Eye (tissue), 1 donor: Measurements from ENCODE around the gene HSF2BP.
"Not testable (repeated sequence)": the region's sequence is repeated elsewhere in the genome, so short reads cannot be mapped to it uniquely, and the experiment has no call there.

ENCODE experiments used
- DNase-seq: peaks from one replicate; pipeline ENCODE4 v3.0.0-alpha.2; 2015

HSF2BP gene

DNA sequence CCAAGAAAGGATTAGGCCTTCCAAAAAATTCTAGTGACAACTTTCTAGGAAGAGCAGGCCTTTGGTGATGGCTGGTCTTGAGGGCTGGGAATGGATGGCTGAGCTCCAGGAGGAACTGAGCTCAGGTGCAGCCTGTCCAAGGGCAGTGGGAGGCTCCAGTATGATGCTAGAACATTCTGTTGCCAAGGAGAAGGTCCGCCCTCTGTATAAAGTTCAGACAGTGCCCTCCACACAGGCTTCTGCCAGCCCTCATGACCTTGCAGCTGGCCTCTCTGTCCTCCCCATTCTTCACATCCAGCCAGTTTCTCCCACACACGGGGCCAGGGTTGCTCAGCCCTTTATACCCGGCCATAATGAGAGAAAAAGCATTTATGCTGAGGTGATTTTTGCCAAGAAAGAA, 146.3 kb downstream of the HSF2BP start:
- DNase-seq = not testable (repeated sequence)

DNA sequence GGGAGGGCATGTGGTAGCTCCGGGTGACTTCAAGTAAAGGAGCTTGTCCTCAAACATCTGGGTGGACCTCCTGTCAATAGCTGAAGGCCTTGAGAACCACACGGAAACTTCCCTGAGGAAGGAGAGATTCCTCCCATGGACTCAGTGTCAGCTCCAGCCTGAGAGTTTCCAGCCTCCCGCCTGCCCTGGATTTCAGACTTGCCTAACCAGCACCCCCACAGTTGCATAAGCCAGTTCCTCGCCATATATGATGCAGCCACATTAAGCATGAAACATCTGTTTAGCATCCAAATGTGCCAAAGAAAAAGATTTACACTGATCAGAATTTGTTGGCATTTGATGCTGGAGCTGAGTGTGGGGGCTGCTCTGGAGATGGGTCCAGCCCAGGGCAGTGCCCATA, 148.1 kb downstream of the HSF2BP start:
- not testable (repeated sequence) for DNase-seq

GRCh38 chr21:43510669-43511068, 148.6 kb downstream of the HSF2BP start:
- not testable (repeated sequence) for DNase-seq

DNA sequence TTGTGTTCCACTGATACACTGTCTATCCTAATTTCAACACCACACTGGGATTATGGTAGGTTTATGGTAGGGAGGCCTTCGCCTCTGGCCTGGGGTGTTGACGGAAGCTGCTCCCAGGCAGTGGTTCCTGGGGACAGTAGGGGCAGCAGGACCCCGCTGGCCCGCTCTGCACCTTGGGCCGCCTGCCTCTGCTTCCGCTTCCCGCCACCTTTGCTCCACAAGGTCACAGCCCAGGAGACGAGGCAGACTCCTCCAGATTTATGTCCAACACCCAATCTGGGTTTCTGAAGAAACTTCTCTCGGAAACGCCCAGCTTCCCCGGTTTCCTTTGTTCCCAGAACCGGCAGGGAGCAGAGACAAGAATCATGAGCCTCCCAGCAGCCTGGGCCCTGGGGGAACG, 155.4 kb downstream of the HSF2BP start:
- DNase-seq = not testable (repeated sequence)

DNA sequence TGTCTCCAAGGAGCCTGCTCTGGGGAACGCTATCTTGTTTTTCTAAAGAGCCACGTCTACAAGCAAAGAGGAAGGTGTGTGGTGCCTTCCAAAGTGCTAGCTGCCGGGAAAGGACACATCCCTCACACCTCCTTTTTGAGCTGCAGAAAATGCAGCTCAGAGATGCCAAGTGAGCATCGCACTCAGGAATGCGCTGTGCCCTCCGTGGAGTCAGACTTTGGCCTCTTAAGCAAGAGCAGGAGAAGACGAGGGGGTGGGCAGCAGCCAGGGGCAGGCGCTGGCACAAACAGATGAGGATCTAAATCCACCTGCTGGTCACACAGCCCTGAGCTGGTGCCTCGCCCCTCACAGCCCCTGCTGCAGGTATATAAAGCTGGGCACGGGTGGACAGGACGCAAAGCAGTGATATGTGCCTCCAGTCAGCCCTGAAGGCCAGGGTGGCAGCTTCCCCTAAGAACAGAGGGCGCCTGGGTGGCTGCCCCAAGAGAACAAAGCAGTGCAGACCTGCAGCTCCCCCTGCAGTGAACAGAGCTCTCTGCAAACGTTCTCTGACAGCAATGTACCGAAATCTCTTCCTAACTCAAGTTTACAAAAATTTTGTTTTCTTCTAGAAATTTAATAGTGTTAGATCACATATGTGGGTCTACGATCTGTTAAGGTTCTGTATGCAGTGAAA, 156.1 kb downstream of the HSF2BP start:
- DNase-seq = not testable (repeated sequence)

DNA sequence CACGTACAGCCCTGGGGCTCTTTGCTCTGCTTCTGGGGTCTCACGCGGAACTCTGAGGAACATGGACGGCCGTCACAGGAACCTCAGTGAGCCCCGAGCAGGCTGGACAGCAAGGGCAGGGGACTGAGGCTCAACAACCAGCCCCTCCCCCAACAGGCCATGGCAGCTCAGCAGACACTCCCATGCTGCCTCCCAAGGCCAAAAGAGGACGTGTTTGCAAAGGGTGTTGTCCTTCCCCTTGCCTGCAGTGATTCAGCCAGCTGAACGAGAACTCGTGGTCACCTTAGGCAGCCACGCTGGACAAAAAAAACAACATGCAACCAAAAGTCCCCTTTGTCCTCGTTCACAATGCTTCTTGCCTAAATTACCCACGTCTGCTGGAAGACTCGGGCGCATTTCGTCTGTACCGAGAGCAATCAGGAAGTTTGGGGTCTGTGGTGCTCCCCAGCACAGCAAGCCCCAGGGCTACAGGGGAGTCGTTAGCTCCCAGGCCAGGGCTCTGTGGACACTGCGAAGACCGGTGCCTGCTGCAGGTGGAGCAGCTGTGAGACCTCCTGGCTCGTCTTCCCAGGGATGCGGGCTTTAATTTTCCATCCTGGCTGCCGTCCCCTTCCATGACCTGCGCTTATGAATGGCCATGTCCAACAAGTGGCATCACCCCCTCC, 156.7 kb downstream of the HSF2BP start:
- DNase-seq = not testable (repeated sequence)

- DNase-seq = not testable (repeated sequence)
Measured at GRCh38 chr21:43498924-43499323, 160.4 kb downstream of the HSF2BP start.

DNA sequence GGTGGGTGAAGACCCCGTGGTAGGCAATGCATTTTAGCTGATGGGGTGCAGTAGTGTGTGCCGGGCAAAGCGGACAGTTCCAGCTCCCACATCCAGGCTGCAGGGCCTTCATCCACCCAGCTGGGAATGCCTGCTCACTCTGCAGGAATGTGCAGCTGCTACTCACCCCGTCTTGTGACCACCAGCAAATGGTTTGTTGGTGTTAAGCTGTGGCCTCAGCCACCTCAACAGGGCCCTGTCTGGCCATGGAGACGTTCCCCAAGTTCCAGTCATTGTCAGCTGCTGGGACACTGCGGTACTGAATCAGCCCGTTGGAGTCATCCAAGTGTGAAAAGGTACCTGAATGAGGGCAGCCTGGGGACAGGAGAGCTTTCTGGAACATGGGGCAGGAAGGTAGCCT, 161.2 kb downstream of the HSF2BP start:
- DNase-seq = not testable (repeated sequence)

DNA sequence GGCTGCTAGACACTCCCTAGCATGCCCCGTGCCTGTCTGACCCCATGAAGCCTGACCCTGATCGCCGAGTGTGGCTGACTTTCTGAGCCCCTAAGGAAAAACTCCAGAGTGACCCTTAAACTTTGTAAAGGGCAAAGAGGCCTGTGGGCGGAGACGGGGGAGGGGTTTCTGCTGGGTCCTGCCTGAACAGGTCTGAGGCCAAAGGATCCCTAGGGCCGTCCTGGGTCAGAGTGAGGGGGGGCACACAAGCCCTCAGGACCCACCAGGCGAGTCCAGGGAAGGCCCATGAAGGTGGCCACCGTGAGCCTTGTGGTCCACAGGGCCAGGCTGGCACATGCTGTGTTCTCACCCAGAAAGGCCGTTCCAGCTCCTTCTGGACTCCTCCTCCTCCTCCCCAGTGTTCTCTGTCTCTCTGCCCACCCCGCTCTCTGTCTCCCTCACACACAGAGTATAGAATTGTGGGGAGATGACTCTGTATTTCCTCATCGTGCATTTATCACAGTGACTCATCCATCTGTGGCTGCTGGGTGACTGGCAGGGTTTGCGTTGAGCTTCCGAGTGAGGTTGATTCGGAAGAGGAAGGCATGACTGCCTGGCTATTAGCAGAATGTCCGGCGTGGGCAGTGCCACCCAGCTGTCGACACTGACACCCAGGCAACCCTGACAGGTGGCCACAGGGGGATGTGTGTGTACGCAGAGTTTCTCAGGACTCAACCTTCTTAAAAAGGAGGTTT, 164.8 kb downstream of the HSF2BP start:
- not testable (repeated sequence) for DNase-seq

- DNase-seq = not testable (repeated sequence)
Measured at GRCh38 chr21:43493471-43493870, 165.8 kb downstream of the HSF2BP start.

GRCh38 chr21:43488235-43488634, 171.1 kb downstream of the HSF2BP start:
- not testable (repeated sequence) for DNase-seq

- not testable (repeated sequence) for DNase-seq
Measured at GRCh38 chr21:43486051-43486450, 173.2 kb downstream of the HSF2BP start.

DNA sequence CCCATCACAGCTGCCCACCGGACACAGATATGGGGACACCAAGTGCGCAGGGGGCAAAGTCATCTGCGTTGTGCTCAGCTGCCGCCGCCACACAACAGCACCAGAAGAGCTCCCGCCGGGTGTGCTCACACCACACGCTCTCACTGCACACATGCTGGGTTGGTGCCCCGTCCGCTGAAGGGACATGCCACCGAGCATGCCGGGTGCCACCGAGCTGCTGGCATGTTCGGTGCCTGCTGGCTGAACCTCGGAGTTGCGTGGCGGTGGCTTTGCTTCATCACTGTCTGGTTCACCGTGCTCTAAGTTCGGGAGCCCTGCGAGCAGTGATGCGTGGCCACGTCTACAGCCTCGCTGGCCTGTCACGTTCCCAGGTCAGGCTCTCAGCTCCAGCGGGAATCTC, 174.3 kb downstream of the HSF2BP start:
- not testable (repeated sequence) for DNase-seq

GRCh38 chr21:43479197-43479596, 180.1 kb downstream of the HSF2BP start:
- DNase-seq = not testable (repeated sequence)
